CD4-positive, alpha-beta T cell treated with Interleukin-21 for 1 hour (primary cell): ENCODE data around the gene CD1E.
"Not testable (repeated sequence)": the region's sequence is repeated elsewhere in the genome, so short reads cannot be mapped to it uniquely, and the experiment has no call there.

Source experiments
- DNase-seq: peaks from one replicate; pipeline ENCODE4 v3.0.0-alpha.2; 2020

CD1E gene

DNA sequence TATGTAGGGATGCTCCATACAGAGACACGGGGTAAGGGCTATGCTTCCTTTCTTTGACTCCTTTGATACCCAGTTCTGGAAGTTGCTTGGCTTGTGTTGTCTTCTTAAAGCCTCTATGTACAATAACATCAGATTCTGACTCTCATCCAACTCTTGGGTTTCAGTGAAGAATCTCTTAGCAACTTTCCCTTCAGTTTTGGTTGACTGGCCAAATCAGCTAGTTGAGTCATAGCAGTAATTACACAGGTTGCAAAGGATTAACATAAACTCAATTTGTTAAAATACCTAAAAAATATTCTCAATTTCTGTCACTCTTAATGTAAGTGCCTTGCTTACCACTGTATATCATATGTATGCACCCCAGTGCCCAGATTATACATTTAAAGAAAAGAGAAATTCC is 9.2 kb downstream of the CD1E start:
- no peak for DNase-seq

DNA sequence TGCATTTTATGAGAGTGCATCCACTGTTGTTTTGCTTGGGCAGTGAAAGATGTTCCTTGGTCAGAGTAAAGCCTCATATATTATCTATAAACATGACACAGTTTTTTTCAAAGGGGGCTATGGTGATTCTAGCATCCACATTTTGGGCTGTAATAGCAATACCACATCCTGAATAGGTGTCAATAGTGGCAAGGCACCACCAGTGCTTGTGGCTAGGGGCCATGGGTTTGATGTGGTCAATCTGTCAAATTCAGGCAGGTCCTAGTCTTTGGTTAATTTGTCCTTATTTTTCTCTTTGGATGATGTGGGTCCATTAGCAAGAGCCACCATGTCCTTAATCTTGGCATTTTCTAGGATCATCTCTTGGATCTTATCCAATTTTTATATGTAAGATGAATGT is 13.1 kb downstream of the CD1E start:
- DNase-seq: no peak

GRCh38 chr1:158371188-158371953 is 17.7 kb downstream of the CD1E start:
- DNase-seq: no peak

DNA sequence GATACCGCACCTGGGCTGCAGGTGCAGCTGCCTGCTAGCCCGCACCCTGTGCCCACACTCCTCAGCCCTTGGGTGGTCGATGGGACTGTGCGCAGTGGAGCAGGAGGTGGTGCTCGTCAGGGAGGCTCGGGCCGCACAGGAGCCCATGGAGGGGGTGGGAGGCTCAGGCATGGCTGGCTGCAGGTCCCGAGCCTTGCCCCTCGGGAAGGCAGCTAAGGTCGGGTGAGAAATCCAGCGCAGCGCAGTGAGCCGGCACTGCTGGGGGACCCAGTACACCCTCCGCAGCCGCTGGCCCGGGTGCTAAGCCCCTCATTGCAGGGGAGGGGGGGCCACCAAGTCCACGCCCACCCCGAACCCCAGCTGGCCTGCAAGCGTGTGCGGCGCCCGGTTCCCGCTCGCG is 20.4 kb downstream of the CD1E start:
- not testable (repeated sequence) for DNase-seq

DNA sequence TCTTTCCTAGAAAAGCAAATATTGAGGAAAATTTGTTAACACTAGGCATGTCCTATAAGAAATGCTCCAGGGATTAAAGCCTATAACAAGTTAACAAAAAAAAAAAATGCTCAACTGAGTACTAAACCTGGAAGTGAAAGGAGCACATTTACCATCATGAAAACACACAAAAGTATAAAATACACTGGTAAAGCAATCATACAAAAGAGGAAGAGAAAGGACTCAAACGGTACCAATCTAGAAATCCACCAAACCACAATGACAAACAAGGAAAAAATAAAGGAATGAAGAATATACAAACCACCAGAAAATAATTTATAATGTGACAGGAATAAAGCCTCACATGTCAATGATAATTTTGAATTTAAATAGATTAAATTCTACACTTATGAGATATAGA is 21.2 kb downstream of the CD1E start:
- no peak for DNase-seq

- DNase-seq: no peak
These were observed 36.6 kb downstream of the CD1E start for GRCh38 chr1:158390331-158390730.

DNA sequence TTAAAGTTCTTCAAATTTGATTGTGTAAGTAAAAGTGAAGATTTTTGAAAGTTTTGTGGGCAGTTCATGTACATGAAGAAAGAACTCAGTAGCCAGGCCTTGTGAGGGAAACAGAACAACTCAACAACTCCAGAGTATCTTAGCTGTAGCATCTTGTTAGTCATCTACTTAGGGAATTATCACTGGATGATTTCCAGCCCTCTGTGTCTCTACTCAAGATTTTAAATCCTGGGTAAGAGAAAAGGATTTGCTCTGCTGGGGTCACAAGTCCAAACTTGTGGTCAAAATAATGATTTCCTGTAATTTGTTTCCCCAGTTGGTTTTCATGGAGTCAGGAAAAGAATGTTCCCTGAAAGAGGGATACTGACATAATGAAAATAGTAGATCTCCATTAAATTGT is 37.4 kb downstream of the CD1E start:
- DNase-seq: no peak

DNA sequence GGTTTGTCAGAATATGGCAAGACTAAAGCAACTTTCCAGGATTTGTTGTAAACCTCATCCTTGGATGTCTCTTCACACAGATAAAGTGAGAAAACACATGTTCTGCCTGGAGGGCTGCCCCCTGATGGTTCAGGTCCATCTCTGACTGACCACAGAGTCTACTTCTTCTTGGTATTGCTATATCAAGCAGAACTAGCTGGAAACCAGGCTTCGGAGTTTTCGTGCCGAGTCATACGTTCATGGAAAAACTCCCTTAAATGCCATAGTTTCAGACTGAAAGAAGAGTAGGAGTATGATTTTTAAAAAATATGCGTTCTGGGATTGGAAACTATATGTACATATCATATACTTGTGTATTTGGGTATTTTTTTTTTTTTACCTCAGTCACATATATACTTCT is 39.8 kb downstream of the CD1E start:
- DNase-seq: no peak

GRCh38 chr1:158396646-158397045 is 43.0 kb downstream of the CD1E start:
- DNase-seq: no peak

- DNase-seq: no peak
These were observed 45.3 kb downstream of the CD1E start, which contains the start of gene OR10T2 for GRCh38 chr1:158398818-158399514. TSS of gene OR10T2 (minus strand) at chr1:158399466. CDS start at chr1:158399466, 0 bp downstream.

- DNase-seq: no peak
These were observed 47.2 kb downstream of the CD1E start for GRCh38 chr1:158400871-158401270.

- DNase-seq: no peak
These were observed 53.4 kb downstream of the CD1E start for GRCh38 chr1:158407092-158407491.
